Fibroblast of lung (primary cell): ENCODE measurements around the gene ACTRT2. TPM values are rescaled to one million over a fixed set of nuclear protein-coding genes. Genes with fewer than 3 reads are reported as not detected.

Experiments
- DNase-seq, 2 donors: peaks; one replicate each; pipeline versions ENCODE4 v3.0.0 to v3.0.0-alpha.2; 2010; ENCODE audit warnings: low read depth in 2 of 2
- H2AFZ ChIP-seq: 2 replicates; pipeline ENCODE4 v1.5.1; 2012; ENCODE audit warnings: low read length, control low read depth, inconsistent platforms
- H3K27ac ChIP-seq: 2 replicates; pipeline ENCODE4 v1.5.1; 2011; ENCODE audit warnings: low read length, control low read depth; ENCODE audit not compliant: insufficient read depth
- H3K27me3 ChIP-seq: 2 replicates; pipeline ENCODE4 v1.5.1; 2011; ENCODE audit warnings: mild to moderate bottlenecking, low read length; ENCODE audit not compliant: control insufficient read depth, insufficient read depth
- H3K36me3 ChIP-seq: 2 replicates; pipeline ENCODE4 v1.5.1; 2011; ENCODE audit warnings: low read length; ENCODE audit not compliant: control insufficient read depth, insufficient read depth
- H3K4me1 ChIP-seq: 2 replicates; pipeline ENCODE4 v1.5.1; 2011; ENCODE audit warnings: low read length; ENCODE audit not compliant: control insufficient read depth, insufficient read depth; ENCODE audit errors: extremely low read depth
- H3K4me2 ChIP-seq: 2 replicates; pipeline ENCODE4 v1.5.1; 2011; ENCODE audit warnings: low read length, control low read depth; ENCODE audit not compliant: insufficient read depth; ENCODE audit errors: extremely low read depth
- H3K4me3 ChIP-seq, 4 experiments: fragments of 200-600 bp in 1 of 4; sonication (generic) in 1 of 4; replicated peaks in 1 of 4; 2 replicates each; pipeline ENCODE4 v1.5.1; 2011 to 2016; ENCODE audit warnings: low read length in 4 of 4, low read depth in 3 of 4, mild to moderate bottlenecking in 3 of 4, control low read depth in 2 of 4, inconsistent platforms in 1 of 4, mixed read lengths in 1 of 4; ENCODE audit not compliant: insufficient read depth in 1 of 4; ENCODE audit errors: control extremely low read depth in 1 of 4
- H3K79me2 ChIP-seq: 2 replicates; pipeline ENCODE4 v1.5.1; 2012; ENCODE audit warnings: mild to moderate bottlenecking, low read length, inconsistent platforms; ENCODE audit not compliant: control insufficient read depth, insufficient read depth
- H3K9ac ChIP-seq: 2 replicates; pipeline ENCODE4 v1.5.1; 2011; ENCODE audit warnings: mild to moderate bottlenecking, low read length, control low read depth; ENCODE audit not compliant: insufficient read depth
- H3K9me3 ChIP-seq: 2 replicates; pipeline ENCODE4 v1.5.1; 2012; ENCODE audit warnings: low read depth, low read length; ENCODE audit not compliant: control insufficient read depth, insufficient read depth
- H4K20me1 ChIP-seq: 2 replicates; pipeline ENCODE4 v1.5.1; 2011; ENCODE audit warnings: low read length; ENCODE audit not compliant: control insufficient read depth, insufficient read depth; ENCODE audit errors: extremely low read depth
- EZH2 ChIP-seq: IDR thresholded peaks from 2 replicates; pipeline ENCODE4 v1.5.1; 2012; ENCODE audit warnings: low read length, control low read depth, mild to moderate bottlenecking; ENCODE audit errors: missing control alignments
- polyA plus RNA-seq, 2 donors: library from polyadenylated mRNA; depleted of rRNA in 1 of 2; stranded (reverse) in 1 of 2; unstranded in 1 of 2; fragments of >200 nt; gene quantifications; 2 replicates each; pipeline ENCODE4 v1.2.1, GENCODE V29; 2011 to 2012; ENCODE audit warnings: missing spikeins in 1 of 2
- total RNA-seq: library from RNA; depleted of rRNA; stranded (reverse); fragments of >200 nt; gene quantifications from 2 replicates; pipeline ENCODE4 v1.2.1, GENCODE V29; 2014
- TF ChIP-seq, protein P1 (sequence below), 2 donors: IDR thresholded peaks in 1 of 2; conservative IDR thresholded peaks in 1 of 2; 1 replicate in 1 of 2; 2 replicates in 1 of 2; pipeline ENCODE4 v1.5.1; 2011 to 2012; ENCODE audit warnings: low read length in 2 of 2, control low read depth in 1 of 2, inconsistent platforms in 1 of 2, low read depth in 1 of 2, mild to moderate bottlenecking in 1 of 2

The ACTRT2 gene
- total and polyA plus RNA-seq, 2 donors (not counting 1 experiment from before 2014, with no cell fraction given), result not detected

DNA sequence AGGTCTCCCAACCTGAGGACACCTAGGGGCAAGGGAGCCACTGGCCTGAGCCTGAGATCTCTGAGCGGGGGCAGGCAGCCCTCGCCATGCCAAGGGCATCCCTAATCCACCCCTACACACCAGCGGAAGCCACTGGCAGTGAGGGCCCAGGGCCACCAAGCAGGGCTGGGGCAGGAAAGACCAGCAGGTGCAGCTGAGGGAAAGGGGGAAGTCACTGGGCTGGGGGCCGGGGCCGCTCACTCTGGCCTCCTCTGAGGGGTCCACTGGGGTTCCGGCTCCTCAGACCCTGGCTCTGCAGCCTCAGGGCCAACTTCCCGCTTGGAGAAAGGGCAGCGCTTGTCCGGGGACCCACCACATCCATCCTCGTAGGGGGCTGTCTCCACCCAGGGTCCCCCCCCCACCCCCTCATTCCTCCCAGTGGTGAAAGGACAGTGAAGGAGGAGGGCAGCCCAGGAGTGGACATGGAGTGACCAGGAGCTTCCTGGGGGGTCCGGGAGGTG lies 42.5 kb upstream of the ACTRT2 start:
- H3K36me3 ChIP-seq, result no peaks in the 10 kb centered on the region
- no peaks in the 10 kb centered on the region for H3K27me3 ChIP-seq
- no peaks in the 10 kb centered on the region for H3K9me3 ChIP-seq
- H3K4me1 ChIP-seq, result no peaks in the 10 kb centered on the region
- no peak for DNase-seq
- H3K9ac ChIP-seq, result no peak overlapping the region
- no peak overlapping the region for H3K4me3 ChIP-seq
- H2AFZ ChIP-seq, result no peak overlapping the region
- H3K4me2 ChIP-seq, result no peak overlapping the region
- H3K79me2 ChIP-seq, result no peaks in the 10 kb centered on the region
- no peak overlapping the region for H3K27ac ChIP-seq
- H4K20me1 ChIP-seq, result no peaks in the 10 kb centered on the region
- TF ChIP-seq, protein P1, sequence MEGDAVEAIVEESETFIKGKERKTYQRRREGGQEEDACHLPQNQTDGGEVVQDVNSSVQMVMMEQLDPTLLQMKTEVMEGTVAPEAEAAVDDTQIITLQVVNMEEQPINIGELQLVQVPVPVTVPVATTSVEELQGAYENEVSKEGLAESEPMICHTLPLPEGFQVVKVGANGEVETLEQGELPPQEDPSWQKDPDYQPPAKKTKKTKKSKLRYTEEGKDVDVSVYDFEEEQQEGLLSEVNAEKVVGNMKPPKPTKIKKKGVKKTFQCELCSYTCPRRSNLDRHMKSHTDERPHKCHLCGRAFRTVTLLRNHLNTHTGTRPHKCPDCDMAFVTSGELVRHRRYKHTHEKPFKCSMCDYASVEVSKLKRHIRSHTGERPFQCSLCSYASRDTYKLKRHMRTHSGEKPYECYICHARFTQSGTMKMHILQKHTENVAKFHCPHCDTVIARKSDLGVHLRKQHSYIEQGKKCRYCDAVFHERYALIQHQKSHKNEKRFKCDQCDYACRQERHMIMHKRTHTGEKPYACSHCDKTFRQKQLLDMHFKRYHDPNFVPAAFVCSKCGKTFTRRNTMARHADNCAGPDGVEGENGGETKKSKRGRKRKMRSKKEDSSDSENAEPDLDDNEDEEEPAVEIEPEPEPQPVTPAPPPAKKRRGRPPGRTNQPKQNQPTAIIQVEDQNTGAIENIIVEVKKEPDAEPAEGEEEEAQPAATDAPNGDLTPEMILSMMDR (conservative IDR thresholded peaks at IDR 0.05 in 1 of 2, IDR thresholded peaks at IDR 0.05 in 1 of 2; ENCODE audit: low read depth in 1 of 2, low read length in 2 of 2), result no peak
- TF ChIP-seq EZH2, result no peak

DNA sequence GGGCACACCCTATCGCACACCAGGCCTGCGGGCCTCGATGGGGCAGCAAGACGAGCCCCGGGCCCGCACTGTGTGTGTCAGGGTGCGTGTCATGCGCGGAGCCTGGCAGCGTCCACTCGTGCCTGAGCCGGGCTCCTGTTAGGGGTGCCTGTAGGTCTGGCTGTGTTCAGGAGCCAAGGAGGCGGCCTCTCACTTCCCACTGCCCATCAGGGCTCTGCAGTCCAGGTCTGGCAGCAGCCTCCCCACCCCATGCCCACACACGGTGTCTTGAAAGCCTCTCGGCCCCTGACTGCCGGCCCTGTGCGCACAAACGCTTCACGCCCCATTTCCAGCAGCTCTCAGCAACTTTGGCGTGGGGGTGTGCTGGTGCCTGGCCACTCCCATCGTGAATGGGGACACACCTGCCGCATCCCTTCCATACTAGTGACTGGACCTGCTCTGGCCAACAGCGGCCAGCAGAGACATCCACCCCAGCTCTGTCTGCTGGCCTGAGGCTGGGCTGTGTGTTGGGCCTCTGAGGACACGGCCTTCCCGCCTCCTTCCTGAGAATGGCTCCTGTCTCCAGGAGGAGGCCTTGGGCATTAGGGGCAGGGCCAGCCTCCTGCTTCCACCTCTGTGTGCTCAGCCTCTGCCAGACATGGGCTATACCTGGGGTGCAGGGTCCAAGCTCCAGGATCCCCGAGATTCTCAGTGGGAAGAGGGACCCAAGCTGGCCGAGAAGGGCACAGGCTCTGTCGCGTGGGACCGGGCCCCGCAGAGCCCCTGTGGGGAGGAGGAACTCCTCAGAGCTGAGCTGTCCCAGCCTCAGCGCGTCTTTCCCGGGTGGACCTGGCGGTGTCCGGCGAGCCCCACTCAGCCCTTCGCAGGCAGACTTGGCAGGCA lies 41.8 kb upstream of the ACTRT2 start:
- Histone ChIP-seq H3K4me2 (no peak overlapping the region), H4K20me1 (no peaks in the 10 kb centered on the region), H3K4me1 (no peaks in the 10 kb centered on the region), H3K9me3 (no peaks in the 10 kb centered on the region), H3K4me3 (no peak overlapping the region), H3K9ac (no peak overlapping the region), H3K36me3 (no peaks in the 10 kb centered on the region), H3K27ac (no peak overlapping the region), H3K27me3 (no peaks in the 10 kb centered on the region), H3K79me2 (no peaks in the 10 kb centered on the region), H2AFZ (no peak overlapping the region)
- DNase-seq, result no peak
- no peak for TF ChIP-seq EZH2
- TF ChIP-seq, protein P1 (conservative IDR thresholded peaks at IDR 0.05 in 1 of 2, IDR thresholded peaks at IDR 0.05 in 1 of 2; ENCODE audit: low read depth in 1 of 2, low read length in 2 of 2), result no peak

DNA sequence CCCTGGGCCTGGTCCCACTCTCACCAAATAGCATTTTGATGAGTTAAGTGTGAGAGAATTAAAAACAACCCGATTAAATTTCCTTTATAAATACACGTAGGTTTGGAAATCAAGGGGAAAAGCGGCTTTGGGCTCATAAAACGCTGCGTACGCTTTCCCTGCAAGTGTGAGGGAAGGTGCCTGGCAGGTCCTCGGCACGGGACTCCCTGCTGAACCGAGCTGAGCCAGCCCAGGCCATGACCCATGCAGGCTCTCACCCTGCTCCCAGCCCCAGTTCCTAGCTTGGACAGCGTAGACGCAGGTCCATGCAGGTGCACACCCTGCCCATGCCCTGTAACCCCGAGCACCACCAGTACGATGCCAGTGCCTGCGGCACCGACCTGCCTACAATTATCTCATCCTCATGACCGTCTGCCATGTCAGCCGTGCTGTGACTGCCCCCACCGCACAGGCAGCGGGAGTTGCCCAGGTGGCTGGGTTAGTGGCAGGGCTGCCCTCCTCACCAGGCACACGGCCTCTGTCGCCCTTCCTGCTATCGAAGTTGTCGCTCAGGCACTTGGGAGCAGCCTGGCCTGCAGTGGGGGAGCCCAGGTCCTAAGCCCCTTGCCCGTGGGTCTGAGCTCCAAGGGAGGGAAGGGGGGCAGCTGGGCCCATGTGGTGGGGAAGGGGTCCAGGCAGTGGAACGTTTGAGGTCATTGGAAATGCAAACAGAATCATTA lies 41.0 kb upstream of the ACTRT2 start:
- H4K20me1 ChIP-seq, result no peaks in the 10 kb centered on the region
- no peaks in the 10 kb centered on the region for H3K27me3 ChIP-seq
- no peaks in the 10 kb centered on the region for H3K9me3 ChIP-seq
- H3K36me3 ChIP-seq, result no peaks in the 10 kb centered on the region
- H3K79me2 ChIP-seq, result no peaks in the 10 kb centered on the region
- no peak for DNase-seq
- no peaks in the 10 kb centered on the region for H3K4me1 ChIP-seq
- H3K4me2 ChIP-seq, result no peak overlapping the region
- no peak for TF ChIP-seq EZH2
- TF ChIP-seq, protein P1 (conservative IDR thresholded peaks at IDR 0.05 in 1 of 2, IDR thresholded peaks at IDR 0.05 in 1 of 2; ENCODE audit: low read depth in 1 of 2, low read length in 2 of 2), result no peak
- no peak overlapping the region for H3K9ac ChIP-seq
- no peak overlapping the region for H3K27ac ChIP-seq
- H3K4me3 ChIP-seq, result no peak overlapping the region
- H2AFZ ChIP-seq, result no peak overlapping the region
